Breast epithelium (tissue), 4 donors: Measurements from ENCODE around the gene CCDC73. TPM values are rescaled to one million over a fixed set of nuclear protein-coding genes. Genes with fewer than 3 reads are reported as not detected.

ENCODE experiments used
- DNase-seq, 2 donors: peaks; one replicate each; pipeline ENCODE4 v3.0.0-alpha.2; 2019; ENCODE audit warnings: low spot score in 2 of 2
- H3K27ac ChIP-seq, 2 donors: fragments of 200-600 bp; sonication (generic) in 1 of 2; one replicate each; pipeline ENCODE4 v1.5.1; 2016 to 2019; ENCODE audit warnings: mild to moderate bottlenecking in 1 of 2
- H3K27me3 ChIP-seq, 2 donors: fragments of 200-600 bp; sonication (generic) in 1 of 2; one replicate each; pipeline versions ENCODE4 v1.5.1 to v1.6.0; 2017 to 2019; ENCODE audit warnings: control low read depth in 1 of 2, mild to moderate bottlenecking in 1 of 2
- H3K36me3 ChIP-seq: fragments of 200-600 bp; one replicate; pipeline ENCODE4 v1.5.1; 2019
- H3K4me1 ChIP-seq, 2 donors: fragments of 200-600 bp; sonication (generic); one replicate each; pipeline ENCODE4 v1.5.1; 2016 to 2019; ENCODE audit warnings: control low read depth in 1 of 2
- H3K4me3 ChIP-seq, 3 donors: fragments of 200-600 bp; sonication (generic); 1 replicate in 2 of 3; 2 replicates in 1 of 3; pipeline ENCODE4 v1.5.1; 2016 to 2019; ENCODE audit warnings: mild to moderate bottlenecking in 3 of 3, moderate library complexity in 2 of 3
- H3K9me3 ChIP-seq, 2 donors: fragments of 200-600 bp; sonication (generic) in 1 of 2; one replicate each; pipeline ENCODE4 v1.5.1; 2016 to 2019; ENCODE audit warnings: control low read depth in 1 of 2
- CTCF ChIP-seq, 3 donors: fragments of 450-650 bp; IDR thresholded peaks; one replicate each; pipeline ENCODE4 v1.5.1; 2016 to 2017; ENCODE audit warnings: antibody characterized with exemption in 3 of 3, mild to moderate bottlenecking in 3 of 3, moderate library complexity in 3 of 3
- POLR2A ChIP-seq: fragments of 450-650 bp; IDR thresholded peaks from one replicate; pipeline ENCODE4 v1.6.1; 2016; ENCODE audit warnings: antibody characterized with exemption, mild to moderate bottlenecking, moderate library complexity
- POLR2AphosphoS5 ChIP-seq, 3 donors: sonication (generic); formaldehyde crosslinking; IDR thresholded peaks; one replicate each; pipeline ENCODE4 v1.6.1; 2017; ENCODE audit warnings: antibody characterized with exemption in 3 of 3
- intact Hi-C: fragments of 100-400 bp; cut with DNase I; formaldehyde crosslinking; loops from one replicate; pipeline ENCODE4 v1.15.1; 2023; ENCODE audit warnings: low total_unique reads
- total RNA-seq, 3 donors: library from RNA; depleted of rRNA; stranded (reverse); fragments of >200 nt; gene quantifications; one replicate each; pipeline ENCODE4 v1.1.0, GENCODE V29; 2016

CCDC73 gene
- total RNA-seq, 3 donors from 2014 or later: 0.15 to 0.33 TPM; not detected in 1

DNA sequence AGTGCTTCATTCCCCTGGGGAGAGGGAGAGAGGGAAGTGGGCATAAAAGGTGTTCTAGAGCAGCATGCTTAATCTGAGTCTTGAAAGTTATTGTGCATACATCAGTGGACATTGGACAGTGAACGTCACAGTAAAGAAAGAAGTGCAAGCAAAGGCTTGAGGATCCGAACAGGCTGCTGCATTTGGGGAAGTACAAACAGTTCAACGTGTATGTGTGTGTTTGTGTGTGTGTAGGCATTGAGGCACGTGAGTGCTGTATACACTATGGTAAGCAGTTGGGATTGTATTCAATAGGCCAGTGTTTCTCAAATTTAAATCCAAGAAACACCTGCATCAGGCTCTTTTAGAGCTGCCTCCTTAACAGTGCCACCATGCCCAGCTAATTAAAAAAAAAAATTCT is 221.2 kb downstream of the CCDC73 start:
- intact Hi-C loops: no loop called here
- Histone ChIP-seq H3K4me1 (no peaks in the 10 kb centered on the region), H3K27ac (no peak overlapping the region), H3K27me3 (peaks cover 0 to 8% of the 10 kb centered on the region in 2 donors), H3K4me3 (no peak overlapping the region), H3K36me3 (no peaks in the 10 kb centered on the region), H3K9me3 (no peaks in the 10 kb centered on the region)
- DNase-seq: no peak
- no peak for TF ChIP-seq POLR2A
- no peak for TF ChIP-seq POLR2AphosphoS5 (IDR thresholded peaks at IDR 0.05)
- TF ChIP-seq CTCF (IDR thresholded peaks at IDR 0.05): no peak

- no peak overlapping the region for H3K4me3 ChIP-seq
- H3K36me3 ChIP-seq: no peaks in the 10 kb centered on the region
- no peak for DNase-seq
- intact Hi-C loops: no loop called here
- TF ChIP-seq CTCF (IDR thresholded peaks at IDR 0.05) (no peak), POLR2AphosphoS5 (IDR thresholded peaks at IDR 0.05) (no peak), POLR2A (no peak)
- H3K9me3 ChIP-seq: no peaks in the 10 kb centered on the region
- no peak overlapping the region for H3K27ac ChIP-seq
- H3K27me3 ChIP-seq: peaks cover 0 to 7% of the 10 kb centered on the region in 2 donors
- H3K4me1 ChIP-seq: no peaks in the 10 kb centered on the region
Observed at GRCh38 chr11:32571039-32571438, 223.4 kb downstream of the CCDC73 start.

DNA sequence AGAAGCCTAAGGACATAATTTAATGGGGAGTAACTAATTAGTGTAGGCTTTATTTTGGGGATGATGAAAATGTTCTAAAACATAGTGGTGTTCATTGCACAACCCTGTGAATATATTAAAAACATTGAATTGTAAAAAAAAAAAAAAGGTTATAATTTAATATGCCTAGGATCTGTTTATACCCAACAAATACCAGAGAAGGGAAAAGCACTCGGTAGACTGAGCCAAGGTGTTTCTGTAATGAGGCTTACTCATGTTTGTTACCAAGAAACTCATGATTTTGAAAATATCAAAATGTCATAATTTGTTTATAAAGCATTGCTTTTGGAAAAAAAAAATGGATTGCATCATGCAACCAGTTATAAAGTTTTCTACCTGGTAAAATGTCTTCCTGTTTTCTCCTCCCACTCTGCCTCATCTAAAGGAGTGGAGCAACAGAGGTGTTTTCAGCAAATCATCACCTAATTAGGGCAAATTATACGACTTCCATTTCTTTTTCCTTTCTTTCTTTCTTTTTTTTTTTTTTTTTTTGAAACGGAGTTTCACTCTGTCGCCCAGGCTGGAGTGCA is 225.1 kb downstream of the CCDC73 start:
- DNase-seq: no peak
- no peaks in the 10 kb centered on the region for H3K9me3 ChIP-seq
- H3K27me3 ChIP-seq: peaks cover 0 to 7% of the 10 kb centered on the region in 2 donors
- no peak for TF ChIP-seq POLR2AphosphoS5 (IDR thresholded peaks at IDR 0.05)
- no peak for TF ChIP-seq POLR2A
- no peak for TF ChIP-seq CTCF (IDR thresholded peaks at IDR 0.05)
- H3K4me1 ChIP-seq: no peaks in the 10 kb centered on the region
- H3K4me3 ChIP-seq: no peak overlapping the region
- H3K27ac ChIP-seq: no peak overlapping the region
- intact Hi-C loops: no loop called here
- no peaks in the 10 kb centered on the region for H3K36me3 ChIP-seq

- Histone ChIP-seq H3K36me3 (no peaks in the 10 kb centered on the region), H3K27ac (no peak overlapping the region), H3K9me3 (no peaks in the 10 kb centered on the region), H3K4me1 (no peaks in the 10 kb centered on the region), H3K27me3 (peaks cover 0 to 7% of the 10 kb centered on the region in 2 donors), H3K4me3 (no peak overlapping the region)
- intact Hi-C loops: no loop called here
- DNase-seq: no peak
- TF ChIP-seq POLR2A (no peak), CTCF (IDR thresholded peaks at IDR 0.05) (no peak), POLR2AphosphoS5 (IDR thresholded peaks at IDR 0.05) (no peak)
Observed at GRCh38 chr11:32567154-32567553, 227.3 kb downstream of the CCDC73 start.

DNA sequence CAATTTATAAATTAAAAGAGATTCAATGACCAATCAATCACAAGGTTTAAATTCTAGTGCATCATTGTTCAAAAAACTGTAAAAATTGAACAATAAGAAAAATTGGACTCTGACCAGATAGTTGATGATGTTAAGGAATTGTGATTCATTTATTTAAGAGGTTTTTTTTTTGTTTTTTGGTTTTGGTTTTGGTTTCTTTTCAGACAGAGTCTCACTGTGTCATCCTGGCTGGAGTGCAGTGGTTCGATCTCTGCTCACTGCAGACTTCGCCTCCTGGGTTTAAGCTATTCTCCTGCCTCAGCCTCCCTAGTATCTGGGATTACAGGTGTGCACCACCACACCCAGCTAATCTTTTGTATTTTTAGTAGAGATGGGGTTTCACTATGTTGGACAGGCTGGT is 227.9 kb downstream of the CCDC73 start:
- Histone ChIP-seq H3K27me3 (peaks cover 0 to 7% of the 10 kb centered on the region in 2 donors), H3K27ac (no peak overlapping the region), H3K36me3 (no peaks in the 10 kb centered on the region), H3K9me3 (no peaks in the 10 kb centered on the region), H3K4me1 (no peaks in the 10 kb centered on the region), H3K4me3 (no peak overlapping the region)
- no peak for TF ChIP-seq CTCF (IDR thresholded peaks at IDR 0.05)
- TF ChIP-seq POLR2A: no peak
- TF ChIP-seq POLR2AphosphoS5 (IDR thresholded peaks at IDR 0.05): no peak
- no peak for DNase-seq
- intact Hi-C loops: no loop called here
